ENCODE results near the gene RAB7B. TPM values are rescaled to one million over a fixed set of nuclear protein-coding genes. Genes with fewer than 3 reads are reported as not detected.

The RAB7B gene
- total and polyA plus RNA-seq, 2 of the 13 experiments (the other 11 are each of a cell fraction or from before 2014, with no cell fraction given): 0.05 to 0.46 TPM

DNA sequence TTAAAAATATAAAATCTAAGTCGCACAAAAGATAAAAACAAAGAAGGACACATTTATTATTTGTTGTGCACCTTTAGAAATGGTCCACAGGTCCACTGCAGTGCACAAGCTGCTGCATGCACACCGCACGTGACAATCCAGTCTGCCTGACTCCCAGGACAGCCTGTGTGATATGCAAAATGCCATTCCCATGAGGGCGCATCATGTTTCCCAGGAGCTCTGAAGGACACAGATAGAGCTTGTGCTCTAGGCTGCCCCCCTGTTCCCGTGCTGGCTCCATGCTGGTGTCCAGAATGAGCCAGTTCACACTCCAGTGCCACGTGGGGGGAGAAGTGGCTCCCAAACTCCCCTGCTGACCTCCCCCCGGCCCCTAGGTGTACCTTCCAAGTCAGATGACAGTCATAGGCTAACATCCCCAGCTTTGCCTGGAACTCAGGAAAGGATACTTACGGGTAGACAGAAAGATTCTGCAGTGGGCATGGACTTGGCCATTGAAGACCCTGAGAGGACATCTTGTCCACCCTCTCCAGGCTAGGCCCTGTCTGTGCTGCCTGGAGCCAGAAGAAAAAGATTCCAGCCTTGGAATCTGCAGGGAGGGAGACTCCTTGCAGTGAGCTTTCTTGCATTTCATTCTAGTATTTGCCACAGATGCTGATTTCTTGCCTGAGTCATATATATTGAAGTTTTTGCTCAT lies 26.3 kb downstream of the RAB7B start (continued):
- no peak for TF ChIP-seq ZNF503 (CRISPR knock-in tag; IDR thresholded peaks at IDR 0.05)
- no peak for TF ChIP-seq ZBTB49 (CRISPR knock-in tag; IDR thresholded peaks at IDR 0.05; ENCODE audit: borderline replicate concordance)
- no peak for TF ChIP-seq EZH2 (conservative IDR thresholded peaks at IDR 0.05; ENCODE audit: low read depth, low read length)
- TF ChIP-seq ZSCAN21 (CRISPR knock-in tag; IDR thresholded peaks at IDR 0.05; ENCODE audit: borderline replicate concordance): no peak
- no peak for TF ChIP-seq TCF7 (IDR thresholded peaks at IDR 0.05; ENCODE audit: low read depth)
- no peak for TF ChIP-seq MAZ (IDR thresholded peaks at IDR 0.05; ENCODE audit: borderline replicate concordance, low read depth, low read length)
- no peak for TF ChIP-seq MAZ (CRISPR knock-in tag; IDR thresholded peaks at IDR 0.05; ENCODE audit: low read depth)
- TF ChIP-seq, protein P1, sequence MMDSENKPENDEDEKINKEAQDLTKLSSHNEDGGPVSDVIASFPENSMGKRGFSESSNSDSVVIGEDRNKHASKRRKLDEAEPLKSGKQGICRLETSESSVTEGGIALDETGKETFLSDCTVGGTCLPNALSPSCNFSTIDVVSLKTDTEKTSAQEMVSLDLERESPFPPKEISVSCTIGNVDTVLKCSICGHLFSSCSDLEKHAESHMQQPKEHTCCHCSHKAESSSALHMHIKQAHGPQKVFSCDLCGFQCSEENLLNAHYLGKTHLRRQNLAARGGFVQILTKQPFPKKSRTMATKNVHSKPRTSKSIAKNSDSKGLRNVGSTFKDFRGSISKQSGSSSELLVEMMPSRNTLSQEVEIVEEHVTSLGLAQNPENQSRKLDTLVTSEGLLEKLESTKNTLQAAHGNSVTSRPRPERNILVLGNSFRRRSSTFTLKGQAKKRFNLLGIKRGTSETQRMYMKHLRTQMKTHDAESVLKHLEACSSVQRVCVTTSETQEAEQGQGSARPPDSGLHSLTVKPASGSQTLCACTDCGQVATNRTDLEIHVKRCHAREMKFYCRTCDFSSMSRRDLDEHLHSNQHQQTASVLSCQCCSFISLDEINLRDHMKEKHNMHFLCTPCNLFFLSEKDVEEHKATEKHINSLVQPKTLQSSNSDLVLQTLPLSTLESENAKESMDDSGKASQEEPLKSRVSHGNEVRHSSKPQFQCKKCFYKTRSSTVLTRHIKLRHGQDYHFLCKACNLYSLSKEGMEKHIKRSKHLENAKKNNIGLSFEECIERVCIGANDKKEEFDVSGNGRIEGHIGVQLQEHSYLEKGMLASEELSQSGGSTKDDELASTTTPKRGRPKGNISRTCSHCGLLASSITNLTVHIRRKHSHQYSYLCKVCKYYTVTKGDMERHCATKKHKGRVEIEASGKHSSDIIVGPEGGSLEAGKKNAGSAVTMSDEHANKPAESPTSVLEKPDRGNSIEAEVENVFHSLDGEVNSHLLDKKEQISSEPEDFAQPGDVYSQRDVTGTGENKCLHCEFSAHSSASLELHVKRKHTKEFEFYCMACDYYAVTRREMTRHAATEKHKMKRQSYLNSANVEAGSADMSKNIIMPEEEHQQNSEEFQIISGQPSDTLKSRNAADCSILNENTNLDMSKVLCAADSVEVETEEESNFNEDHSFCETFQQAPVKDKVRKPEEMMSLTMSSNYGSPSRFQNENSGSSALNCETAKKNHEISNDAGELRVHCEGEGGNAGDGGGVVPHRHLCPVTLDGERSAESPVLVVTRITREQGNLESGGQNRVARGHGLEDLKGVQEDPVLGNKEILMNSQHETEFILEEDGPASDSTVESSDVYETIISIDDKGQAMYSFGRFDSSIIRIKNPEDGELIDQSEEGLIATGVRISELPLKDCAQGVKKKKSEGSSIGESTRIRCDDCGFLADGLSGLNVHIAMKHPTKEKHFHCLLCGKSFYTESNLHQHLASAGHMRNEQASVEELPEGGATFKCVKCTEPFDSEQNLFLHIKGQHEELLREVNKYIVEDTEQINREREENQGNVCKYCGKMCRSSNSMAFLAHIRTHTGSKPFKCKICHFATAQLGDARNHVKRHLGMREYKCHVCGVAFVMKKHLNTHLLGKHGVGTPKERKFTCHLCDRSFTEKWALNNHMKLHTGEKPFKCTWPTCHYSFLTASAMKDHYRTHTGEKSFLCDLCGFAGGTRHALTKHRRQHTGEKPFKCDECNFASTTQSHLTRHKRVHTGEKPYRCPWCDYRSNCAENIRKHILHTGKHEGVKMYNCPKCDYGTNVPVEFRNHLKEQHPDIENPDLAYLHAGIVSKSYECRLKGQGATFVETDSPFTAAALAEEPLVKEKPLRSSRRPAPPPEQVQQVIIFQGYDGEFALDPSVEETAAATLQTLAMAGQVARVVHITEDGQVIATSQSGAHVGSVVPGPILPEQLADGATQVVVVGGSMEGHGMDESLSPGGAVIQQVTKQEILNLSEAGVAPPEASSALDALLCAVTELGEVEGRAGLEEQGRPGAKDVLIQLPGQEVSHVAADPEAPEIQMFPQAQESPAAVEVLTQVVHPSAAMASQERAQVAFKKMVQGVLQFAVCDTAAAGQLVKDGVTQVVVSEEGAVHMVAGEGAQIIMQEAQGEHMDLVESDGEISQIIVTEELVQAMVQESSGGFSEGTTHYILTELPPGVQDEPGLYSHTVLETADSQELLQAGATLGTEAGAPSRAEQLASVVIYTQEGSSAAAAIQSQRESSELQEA (CRISPR knock-in tag; IDR thresholded peaks at IDR 0.05; ENCODE audit: not compliant biosample characterization): no peak
- no peak for TF ChIP-seq HNRNPK (IDR thresholded peaks at IDR 0.05; ENCODE audit: low read depth, low read length, poor library complexity, severe bottlenecking)
- TF ChIP-seq KAT7 (CRISPR knock-in tag; IDR thresholded peaks at IDR 0.05; ENCODE audit: borderline replicate concordance): no peak
